IPS DF 6.9 (cell line): Measurements from ENCODE around the gene TSPAN11.

Experiments used
- DNase-seq: peaks from one replicate; pipeline ENCODE4 v3.0.0-alpha.2; 2013; ENCODE audit warnings: low read depth, low spot score
- H3K27ac ChIP-seq: one replicate; pipeline ENCODE4 v1.5.1; 2013; ENCODE audit warnings: low read length, control low read depth
- H3K27me3 ChIP-seq: 2 replicates; pipeline ENCODE4 v1.6.1; 2013; ENCODE audit warnings: mild to moderate bottlenecking, low read length; ENCODE audit not compliant: control insufficient read depth, insufficient read depth
- H3K36me3 ChIP-seq: 2 replicates; pipeline ENCODE4 v1.6.1; 2013; ENCODE audit warnings: low read length; ENCODE audit not compliant: control insufficient read depth, insufficient read depth
- H3K4me1 ChIP-seq: 2 replicates; pipeline ENCODE4 v1.6.1; 2013; ENCODE audit warnings: low read length; ENCODE audit not compliant: control insufficient read depth, insufficient read depth
- H3K4me3 ChIP-seq: 2 replicates; pipeline ENCODE4 v1.5.1; 2013; ENCODE audit warnings: mild to moderate bottlenecking, low read length
- H3K9me3 ChIP-seq: 2 replicates; pipeline ENCODE4 v1.6.1; 2013; ENCODE audit warnings: low read length, inconsistent platforms; ENCODE audit not compliant: control insufficient read depth, insufficient read depth
- WGBS: extraction: QIAGEN DNeasy Blood & Tissue Kit; methylation state at CpG from one replicate; pipeline ENCODE4 v1.1.7; 2013; ENCODE audit warnings: mixed read lengths, missing lambda C conversion rate; ENCODE audit not compliant: insufficient read length, insufficient coverage; 5-methylcytosine and 5-hydroxymethylcytosine counted together

The TSPAN11 gene

DNA sequence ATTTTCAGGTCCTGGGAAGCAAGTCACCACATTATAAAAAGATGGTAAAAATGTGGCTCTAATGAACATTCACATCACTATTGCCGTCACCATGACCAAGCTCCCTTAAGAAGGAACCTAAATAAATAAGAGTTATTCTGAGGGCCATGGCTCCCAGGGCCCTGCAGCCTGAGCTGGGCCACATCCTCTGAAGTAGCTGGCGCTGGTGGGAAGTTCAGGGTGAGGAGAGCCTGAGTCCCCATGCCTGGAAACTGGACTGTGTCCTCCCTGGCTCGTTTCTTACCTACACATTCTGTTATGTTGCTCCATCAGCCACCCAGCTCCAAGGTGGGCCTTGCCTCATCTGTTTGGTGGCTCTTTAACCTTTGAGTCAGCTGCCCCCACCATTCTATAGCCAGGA lies 42.5 kb downstream of the TSPAN11 start:
- no CpG with 5 or more reads among the region's 3 CpGs for WGBS
- Histone ChIP-seq H3K27me3 (no peaks in the 10 kb centered on the region), H3K4me1 (no peaks in the 10 kb centered on the region), H3K9me3 (no peaks in the 10 kb centered on the region), H3K27ac (no peak overlapping the region), H3K36me3 (no peaks in the 10 kb centered on the region), H3K4me3 (no peak overlapping the region)
- DNase-seq = no peak

DNA sequence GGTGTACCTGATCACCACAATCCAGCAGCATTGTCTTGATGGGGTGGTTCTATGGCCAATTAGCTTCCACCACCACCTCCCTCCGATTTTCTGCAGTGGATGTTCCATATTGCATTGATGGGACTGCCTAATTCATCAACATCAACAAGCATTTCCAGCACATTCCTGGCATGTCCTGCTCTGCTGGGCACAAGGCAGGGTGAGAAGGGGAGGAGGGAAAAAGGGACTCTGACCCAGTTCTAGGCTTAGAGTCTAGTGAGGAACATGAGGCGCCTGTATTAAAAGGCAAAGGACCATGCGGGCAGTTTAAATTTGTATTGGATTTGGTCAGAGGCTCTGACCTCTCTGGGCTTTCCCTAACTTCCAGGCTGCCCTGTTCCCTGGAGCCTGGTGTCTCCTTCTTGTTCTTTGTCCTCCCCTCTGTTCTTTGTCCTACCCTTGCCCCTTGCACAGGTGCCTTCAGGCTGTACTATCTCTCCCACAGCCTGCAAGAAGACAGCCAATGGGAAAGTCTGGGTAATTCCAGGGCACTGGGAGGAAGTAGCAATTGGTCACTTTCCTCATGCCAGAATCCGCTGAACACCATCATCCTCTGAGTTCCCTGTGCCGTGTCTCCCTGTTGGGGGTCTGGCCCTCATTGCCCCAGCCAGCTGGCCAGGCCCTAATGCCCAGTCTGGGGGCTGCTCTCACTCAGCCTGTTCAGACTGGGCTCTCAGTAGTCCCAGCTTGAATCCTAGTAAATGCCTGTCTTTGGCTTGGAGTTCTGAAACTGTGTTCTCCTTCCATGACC lies 43.3 kb downstream of the TSPAN11 start:
- no peaks in the 10 kb centered on the region for H3K36me3 ChIP-seq
- H3K27me3 ChIP-seq = no peaks in the 10 kb centered on the region
- H3K9me3 ChIP-seq = no peaks in the 10 kb centered on the region
- no CpG with 5 or more reads among the region's 5 CpGs for WGBS
- no peak for DNase-seq
- H3K4me1 ChIP-seq = no peaks in the 10 kb centered on the region
- no peak overlapping the region for H3K27ac ChIP-seq
- no peak overlapping the region for H3K4me3 ChIP-seq

DNA sequence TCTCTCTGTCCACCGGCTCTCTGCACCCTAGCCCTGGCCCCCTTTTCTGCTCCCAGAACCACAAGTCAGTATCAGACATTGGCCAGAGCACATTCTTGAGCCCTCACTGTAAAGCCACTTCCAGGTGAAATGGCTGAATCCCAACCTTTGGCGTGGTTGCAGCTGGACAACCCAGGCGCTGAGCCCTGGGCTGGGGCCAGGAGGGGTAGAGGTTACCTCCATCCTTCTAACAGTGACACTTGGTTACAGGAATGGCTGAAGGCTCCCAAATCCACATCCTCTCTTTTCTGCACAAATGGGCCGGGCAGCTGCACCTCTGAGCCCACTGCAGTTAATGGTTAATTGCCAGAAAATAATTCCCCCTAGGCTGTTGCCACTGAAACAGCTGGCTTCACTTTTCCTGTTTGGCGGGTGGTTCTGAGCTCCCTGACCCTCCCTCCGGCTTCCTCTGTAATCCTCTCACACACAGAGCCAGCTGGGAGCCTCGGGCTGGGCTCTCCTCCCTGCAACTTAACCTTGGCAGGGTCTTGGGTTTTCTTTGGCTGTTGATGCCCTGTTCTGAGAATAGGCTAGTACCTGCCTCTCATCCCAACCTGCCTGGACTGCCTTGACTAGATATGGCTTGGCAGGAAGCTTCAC lies 44.1 kb downstream of the TSPAN11 start:
- Histone ChIP-seq H3K27ac (no peak overlapping the region), H3K36me3 (no peaks in the 10 kb centered on the region), H3K4me3 (no peak overlapping the region), H3K4me1 (no peaks in the 10 kb centered on the region), H3K9me3 (no peaks in the 10 kb centered on the region), H3K27me3 (no peaks in the 10 kb centered on the region)
- no peak for DNase-seq
- WGBS = no CpG with 5 or more reads among the region's 7 CpGs

DNA sequence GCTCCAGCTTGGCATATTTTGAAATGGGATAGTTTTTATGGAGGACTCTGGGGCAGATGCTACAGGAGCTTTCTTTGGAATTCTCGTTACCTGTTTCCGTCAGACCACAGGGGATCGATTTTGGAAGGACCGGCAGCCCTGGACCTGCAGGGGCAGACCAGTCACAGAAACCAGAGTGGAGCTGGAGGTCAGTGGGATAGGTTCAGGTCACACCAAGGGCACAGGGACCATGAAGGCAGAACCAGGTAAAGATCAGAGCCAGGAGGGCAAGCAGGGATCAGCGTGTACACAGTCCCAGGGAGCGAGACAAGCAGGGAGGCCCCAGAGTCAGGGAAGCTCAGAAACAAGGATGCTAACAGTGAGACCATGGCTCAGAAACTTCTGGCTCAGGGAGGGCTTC lies 45.5 kb downstream of the TSPAN11 start:
- no peak overlapping the region for H3K27ac ChIP-seq
- no peaks in the 10 kb centered on the region for H3K36me3 ChIP-seq
- no CpG with 5 or more reads among the region's 6 CpGs for WGBS
- no peak overlapping the region for H3K4me3 ChIP-seq
- no peaks in the 10 kb centered on the region for H3K27me3 ChIP-seq
- DNase-seq = no peak
- H3K9me3 ChIP-seq = no peaks in the 10 kb centered on the region
- no peaks in the 10 kb centered on the region for H3K4me1 ChIP-seq

DNA sequence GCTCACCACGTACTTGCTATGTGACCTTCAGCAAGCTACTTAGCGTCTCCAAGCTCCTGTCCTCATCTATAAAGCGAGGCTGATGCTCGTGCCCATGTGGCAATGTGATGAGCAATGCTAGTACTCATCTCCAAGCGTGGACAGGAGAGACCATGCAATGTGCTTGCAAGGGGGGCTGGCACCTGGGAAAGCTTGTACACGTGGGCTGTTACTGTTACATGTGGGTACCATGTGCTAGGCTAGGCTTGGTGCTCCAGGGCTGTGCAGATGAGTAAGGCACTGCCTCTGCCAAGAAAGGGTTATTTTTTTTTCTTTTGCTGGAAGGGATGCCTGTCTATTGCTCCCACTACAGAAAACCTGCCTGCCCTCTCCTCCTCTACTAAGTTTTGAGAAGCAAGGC lies 46.6 kb downstream of the TSPAN11 start:
- DNase-seq = no peak
- Histone ChIP-seq H3K4me1 (no peaks in the 10 kb centered on the region; the same call in 1 of the 2 replicates), H3K27me3 (no peaks in the 10 kb centered on the region), H3K27ac (no peak overlapping the region), H3K9me3 (no peaks in the 10 kb centered on the region), H3K4me3 (no peak overlapping the region), H3K36me3 (no peaks in the 10 kb centered on the region)
- no CpG with 5 or more reads among the region's 6 CpGs for WGBS

DNA sequence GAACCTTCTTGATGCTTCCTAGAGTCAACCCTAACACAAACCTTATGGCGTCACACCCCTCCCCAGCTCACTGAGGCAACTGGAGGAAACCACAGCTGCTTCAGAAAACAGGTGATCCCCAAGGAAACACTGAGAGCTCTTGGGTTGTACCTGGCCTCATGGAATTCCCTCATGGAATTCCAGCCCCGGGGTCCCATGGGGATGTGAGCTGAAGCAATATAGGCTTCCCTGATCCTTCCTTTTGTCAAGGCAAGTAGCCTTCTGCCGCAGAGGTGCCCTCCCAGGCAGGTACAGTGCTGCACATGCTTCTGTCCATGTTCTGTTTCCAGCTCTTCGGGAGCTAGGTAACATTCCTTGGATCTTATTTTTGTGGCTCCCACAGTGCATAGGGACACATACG lies 47.3 kb downstream of the TSPAN11 start:
- WGBS = no CpG with 5 or more reads among the region's 5 CpGs
- no peaks in the 10 kb centered on the region for H3K36me3 ChIP-seq
- H3K4me1 ChIP-seq = no peaks in the 10 kb centered on the region; the same call in 1 of the 2 replicates
- H3K27me3 ChIP-seq = no peaks in the 10 kb centered on the region
- no peak overlapping the region for H3K4me3 ChIP-seq
- no peak overlapping the region for H3K27ac ChIP-seq
- no peaks in the 10 kb centered on the region for H3K9me3 ChIP-seq
- no peak for DNase-seq

DNA sequence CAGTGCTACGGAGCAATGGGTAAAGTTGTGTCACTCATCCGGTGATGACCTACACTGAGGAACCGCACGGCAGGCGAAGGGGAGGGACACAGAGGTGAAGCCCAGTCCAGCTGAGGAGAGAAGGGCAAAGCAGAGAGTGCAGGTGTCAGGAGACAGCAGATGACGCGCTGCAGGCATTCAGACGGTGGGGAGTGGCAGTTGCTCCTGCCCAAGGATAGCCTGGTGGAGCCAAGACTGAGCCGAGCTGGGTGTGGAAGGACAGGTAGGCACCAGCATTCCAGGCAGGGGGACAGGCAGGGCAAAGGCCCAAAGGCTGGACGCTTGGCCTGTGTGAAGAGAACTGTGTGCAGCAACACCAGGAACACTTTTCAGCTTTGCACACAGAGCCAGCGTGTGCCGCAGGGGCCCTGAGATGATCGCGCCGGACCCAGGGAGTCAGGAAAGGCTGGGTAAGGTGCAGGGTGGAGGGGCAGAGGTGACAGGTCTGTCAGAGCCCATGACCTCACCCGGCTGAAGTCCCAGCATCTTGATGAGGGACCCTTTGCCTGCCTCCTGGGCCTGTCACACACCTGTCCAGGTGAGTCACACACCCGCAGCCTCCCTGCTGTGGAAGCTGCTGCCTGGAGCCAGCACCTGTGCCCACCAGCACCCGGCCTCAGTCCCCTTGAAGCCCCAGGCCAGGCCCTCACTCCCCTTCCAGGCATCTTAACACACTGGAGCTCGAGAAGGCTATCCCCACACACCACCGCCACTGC lies 48.4 kb downstream of the TSPAN11 start:
- no peak overlapping the region for H3K4me3 ChIP-seq
- no peaks in the 10 kb centered on the region for H3K9me3 ChIP-seq
- no CpG with 5 or more reads among the region's 20 CpGs for WGBS
- H3K36me3 ChIP-seq = no peaks in the 10 kb centered on the region
- H3K27ac ChIP-seq = no peak overlapping the region
- no peak for DNase-seq
- H3K4me1 ChIP-seq = no peaks in the 10 kb centered on the region; the same call in 1 of the 2 replicates
- no peaks in the 10 kb centered on the region for H3K27me3 ChIP-seq

DNA sequence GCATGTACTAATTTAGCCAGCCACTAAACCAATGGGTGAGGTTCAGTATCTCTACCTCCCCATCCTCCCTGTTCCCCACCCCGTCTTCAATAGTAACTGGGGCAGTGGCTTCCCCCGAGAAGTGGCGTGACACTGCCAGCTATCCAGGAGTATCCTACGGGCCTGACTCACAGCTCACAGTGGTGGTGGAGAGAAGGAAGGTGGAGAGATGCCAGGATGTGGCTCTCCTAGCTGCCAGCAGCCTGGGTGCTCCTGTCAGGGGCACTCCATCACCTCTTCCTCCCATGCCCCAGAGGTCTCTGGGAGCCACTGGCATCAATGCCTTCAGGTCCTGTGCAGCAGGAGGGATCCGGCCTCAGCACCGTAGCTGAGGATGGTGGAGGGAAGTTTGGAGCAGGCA lies 49.0 kb downstream of the TSPAN11 start:
- no peak overlapping the region for H3K27ac ChIP-seq
- WGBS = no CpG with 5 or more reads among the region's 6 CpGs
- H3K9me3 ChIP-seq = no peaks in the 10 kb centered on the region
- no peaks in the 10 kb centered on the region for H3K36me3 ChIP-seq
- H3K4me3 ChIP-seq = no peak overlapping the region
- H3K4me1 ChIP-seq = no peaks in the 10 kb centered on the region; the same call in 1 of the 2 replicates
- H3K27me3 ChIP-seq = no peaks in the 10 kb centered on the region
- DNase-seq = no peak

DNA sequence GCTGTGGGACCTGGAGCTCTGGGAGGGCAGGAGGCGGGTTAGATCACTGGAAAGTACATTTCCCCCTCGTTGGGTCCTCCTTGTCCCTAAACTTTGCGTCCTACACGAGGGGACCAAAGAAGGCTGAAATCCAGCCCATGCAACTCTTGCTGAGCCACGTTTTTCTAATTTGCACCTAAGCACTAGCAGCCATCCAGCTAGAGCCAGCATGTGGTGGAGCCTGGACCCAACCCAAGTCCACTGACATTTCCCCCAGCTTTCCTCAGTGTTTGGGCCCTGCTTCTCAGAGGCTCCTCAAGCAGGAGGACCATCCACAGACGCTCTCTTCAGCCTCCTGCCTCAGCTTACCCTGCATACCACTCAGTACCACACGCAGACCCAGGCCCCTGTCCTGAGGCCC lies 49.7 kb downstream of the TSPAN11 start:
- no peaks in the 10 kb centered on the region for H3K36me3 ChIP-seq
- DNase-seq = no peak
- H3K9me3 ChIP-seq = no peaks in the 10 kb centered on the region
- H3K27me3 ChIP-seq = no peaks in the 10 kb centered on the region
- H3K4me1 ChIP-seq = no peaks in the 10 kb centered on the region; the same call in 1 of the 2 replicates
- H3K4me3 ChIP-seq = no peak overlapping the region
- WGBS = no CpG with 5 or more reads among the region's 7 CpGs
- H3K27ac ChIP-seq = no peak overlapping the region

DNA sequence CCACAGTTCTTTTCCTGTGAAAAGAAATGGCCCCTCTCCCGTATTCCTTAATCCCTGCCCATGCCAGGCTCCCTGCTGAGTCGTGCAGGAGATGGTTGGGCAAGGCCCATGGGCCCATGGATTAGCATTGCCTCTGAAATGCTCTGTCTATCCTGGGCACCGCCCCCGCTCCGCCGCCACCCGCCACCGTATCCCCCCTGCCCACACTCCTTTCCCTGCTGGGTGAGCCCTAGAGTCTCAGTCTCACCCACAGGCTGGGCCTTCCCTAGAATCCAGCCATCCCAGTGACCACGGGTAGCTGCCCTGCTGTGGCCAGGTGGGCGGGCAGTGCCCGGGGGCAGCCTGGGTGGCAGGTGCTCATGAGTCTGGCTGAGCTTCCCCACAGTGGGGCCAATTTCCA lies 50.6 kb downstream of the TSPAN11 start:
- no peaks in the 10 kb centered on the region for H3K36me3 ChIP-seq
- no peak overlapping the region for H3K27ac ChIP-seq
- WGBS = no CpG with 5 or more reads among the region's 11 CpGs
- DNase-seq = no peak
- H3K4me1 ChIP-seq = no peaks in the 10 kb centered on the region; the same call in 1 of the 2 replicates
- H3K4me3 ChIP-seq = no peak overlapping the region
- no peaks in the 10 kb centered on the region for H3K27me3 ChIP-seq
- no peaks in the 10 kb centered on the region for H3K9me3 ChIP-seq
